GM19467 (cell line): ENCODE data around the gene JPH3.

Experiments
- ATAC-seq: cut with Tn5 transposase; IDR thresholded peaks from one replicate; pipeline ENCODE4 v1.9.1; 2021; ENCODE audit warnings: mild to moderate bottlenecking, moderate library complexity; ENCODE audit not compliant: unreplicated experiment

JPH3 gene

DNA sequence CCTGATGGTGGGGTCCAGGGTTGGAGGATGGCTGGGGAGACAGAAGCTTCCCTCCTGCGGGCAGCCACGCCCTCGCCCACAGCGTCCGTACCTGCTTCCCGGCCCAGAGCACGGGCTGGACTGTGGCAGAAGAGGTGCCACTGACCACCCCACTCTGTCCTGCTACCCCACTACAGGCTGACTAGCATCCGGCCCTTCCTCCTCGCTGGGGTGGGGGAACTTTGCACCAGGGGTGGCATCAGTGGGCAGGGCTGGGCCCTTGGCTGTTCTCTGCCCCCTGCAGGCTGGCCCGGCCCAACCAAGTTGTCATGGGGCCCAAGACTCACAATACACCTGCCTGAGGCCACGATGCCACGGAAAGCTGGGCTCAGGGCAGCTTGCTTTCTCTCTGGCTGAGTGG lies 90.4 kb downstream of the JPH3 start:
- ATAC-seq, result no peak

DNA sequence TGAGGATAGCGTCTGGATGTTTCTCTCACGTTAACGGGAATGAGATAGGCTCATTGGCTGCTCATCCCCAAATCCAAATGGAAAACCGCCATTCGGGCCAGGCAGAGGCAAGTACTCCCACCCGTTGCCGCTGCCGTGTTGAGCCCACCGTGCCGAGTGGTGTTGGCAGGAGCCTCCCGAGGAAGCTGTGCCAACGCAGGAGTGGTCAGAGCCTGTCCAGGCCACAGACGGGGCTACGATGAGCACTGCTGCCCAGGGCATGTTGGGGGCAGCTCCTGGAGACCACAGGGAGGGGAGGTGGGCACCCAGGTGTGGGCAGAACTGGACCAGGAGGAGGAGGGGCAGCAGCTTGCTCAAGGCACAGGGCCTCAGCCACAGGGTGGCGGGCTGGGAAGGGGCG lies 91.5 kb downstream of the JPH3 start:
- ATAC-seq, result no peak

GRCh38 chr16:87694441-87695125 lies 92.3 kb downstream of the JPH3 start:
- ATAC-seq, result no peak

DNA sequence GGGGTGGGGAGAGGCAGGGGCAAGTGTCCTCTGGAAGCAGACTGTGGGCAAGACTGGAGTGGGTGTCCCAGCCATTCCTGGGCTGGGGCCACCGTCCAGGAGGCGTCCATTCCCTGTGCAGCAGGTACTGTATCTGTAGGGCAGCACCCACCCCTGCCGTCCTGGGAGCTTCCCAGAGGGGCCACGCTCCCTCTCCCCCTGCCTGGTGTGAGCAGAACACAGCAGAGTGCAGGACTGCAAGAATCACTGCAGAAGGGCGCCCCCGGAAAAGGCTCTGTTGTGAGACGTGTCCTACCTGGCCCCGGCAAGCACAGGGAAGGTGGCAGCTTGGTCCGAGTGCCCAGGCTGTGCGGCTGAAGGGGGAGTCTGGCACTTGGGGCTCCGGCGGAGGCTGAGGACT lies 93.2 kb downstream of the JPH3 start:
- no peak for ATAC-seq

DNA sequence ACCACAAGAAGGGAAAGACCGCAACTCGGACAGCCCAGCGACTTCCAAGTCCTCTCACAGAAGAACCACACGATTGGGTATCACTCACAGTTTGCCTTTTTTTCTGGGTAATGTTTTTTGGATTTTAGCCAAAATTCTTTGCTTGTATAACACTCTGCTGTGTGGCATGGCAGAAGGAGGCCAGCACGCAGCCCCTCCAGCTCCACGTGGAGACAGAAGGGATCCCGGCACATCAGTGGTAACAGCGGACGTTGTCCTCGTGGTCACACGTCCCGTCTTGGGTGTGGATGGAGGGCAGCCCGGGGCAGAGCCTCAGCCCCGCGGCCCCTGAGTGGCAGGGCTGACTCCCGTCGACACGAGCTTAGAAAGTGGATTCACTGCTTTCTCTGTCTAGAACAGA lies 94.4 kb downstream of the JPH3 start:
- no peak for ATAC-seq

- no peak for ATAC-seq
These were observed 94.9 kb downstream of the JPH3 start for GRCh38 chr16:87697256-87697655.

DNA sequence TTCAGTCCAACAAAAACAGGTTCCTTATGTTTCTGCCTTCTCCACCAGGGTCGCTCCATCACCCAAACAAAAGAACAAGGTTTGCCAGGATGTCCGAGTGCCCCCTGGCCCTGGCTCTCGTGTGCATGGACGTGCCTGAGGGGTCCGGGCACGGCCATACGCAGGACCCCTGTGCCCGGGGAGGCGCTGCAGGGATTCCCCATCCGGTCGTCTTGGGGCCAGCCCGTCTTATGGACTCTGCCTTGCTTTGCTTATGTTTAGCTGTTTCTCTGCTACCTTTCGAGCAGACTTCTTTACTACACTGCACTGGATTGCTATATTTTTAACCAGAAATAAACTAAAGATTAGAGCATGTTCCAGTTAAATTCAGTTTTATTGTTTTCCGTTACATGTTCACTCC lies 95.5 kb downstream of the JPH3 start:
- no peak for ATAC-seq

DNA sequence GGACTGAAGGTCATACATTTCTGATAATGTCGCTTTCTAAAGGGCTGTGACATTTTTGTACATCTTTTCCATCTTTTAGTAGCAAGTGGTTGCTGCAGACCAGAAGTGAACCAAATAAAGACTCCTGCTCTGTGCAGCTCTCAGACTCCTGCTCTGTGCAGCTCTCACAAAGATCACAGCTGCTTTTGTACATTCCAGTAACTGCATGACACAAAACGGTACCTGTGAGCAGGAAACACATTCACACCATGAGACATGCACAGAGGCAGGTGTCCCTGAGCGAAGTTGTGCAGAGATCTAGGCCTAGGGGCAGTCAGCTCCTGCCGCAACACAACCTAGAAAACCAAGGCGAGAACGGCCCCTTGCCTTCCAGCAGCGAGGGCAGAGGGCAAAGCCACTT lies 95.9 kb downstream of the JPH3 start:
- ATAC-seq, result no peak

DNA sequence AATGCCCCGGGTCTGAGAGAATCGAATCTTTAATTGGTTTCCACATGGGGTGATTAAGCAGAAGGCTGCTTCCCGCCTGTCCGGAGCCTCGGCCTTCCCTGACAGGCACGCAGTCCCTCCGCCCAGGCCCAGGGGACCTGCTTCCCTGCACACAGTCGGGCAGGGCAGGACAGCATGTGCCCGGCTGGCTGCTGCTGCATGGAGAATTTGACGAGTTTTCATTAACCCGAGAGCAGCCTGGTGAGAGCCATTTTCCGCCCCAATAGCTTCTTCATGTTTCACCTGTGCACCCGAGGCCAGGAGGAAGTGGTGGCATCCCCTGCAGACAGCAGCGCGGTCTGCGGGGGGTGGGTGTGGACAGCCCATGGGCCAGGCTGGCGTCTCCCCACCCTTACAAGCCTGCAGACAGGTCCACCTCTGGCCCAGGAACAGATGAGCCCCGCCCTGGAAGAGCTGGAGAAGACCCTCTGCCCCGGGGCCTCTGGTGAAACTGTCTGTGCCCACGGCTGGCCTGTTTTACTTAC lies 96.4 kb downstream of the JPH3 start:
- no peak for ATAC-seq

DNA sequence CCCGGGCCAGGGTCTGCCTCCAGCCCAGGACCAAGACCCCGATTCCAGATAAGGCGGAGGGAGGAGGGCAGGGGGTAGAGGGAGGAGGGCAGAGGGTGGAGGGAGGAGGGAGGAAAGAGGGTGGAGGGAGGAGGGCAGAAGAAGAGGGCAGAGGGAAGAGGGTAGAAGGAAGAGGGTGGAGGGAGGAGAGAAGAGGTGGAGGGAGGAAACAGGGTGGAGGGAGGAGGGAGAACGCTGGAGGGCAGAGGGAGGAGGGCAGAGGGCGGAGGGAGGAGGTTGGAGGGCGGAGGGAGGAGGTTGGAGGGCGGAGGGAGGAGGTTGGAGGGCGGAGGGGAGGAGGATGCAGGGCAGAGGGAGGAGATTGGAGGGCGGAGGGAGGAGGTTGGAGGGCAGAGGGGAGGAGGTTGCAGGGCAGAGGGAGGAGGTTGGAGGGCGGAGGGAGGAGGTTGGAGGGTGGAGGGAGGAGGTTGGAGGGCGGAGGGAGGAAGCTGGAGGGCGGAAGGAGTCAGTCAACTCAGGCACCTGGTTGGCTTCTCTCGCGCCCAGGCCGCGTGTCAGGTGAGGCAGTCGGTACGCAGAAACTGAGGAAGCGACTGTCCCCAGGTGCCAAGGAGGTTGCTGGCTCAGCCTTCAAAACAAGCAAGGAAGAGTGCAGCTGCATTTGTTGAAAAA lies 98.2 kb downstream of the JPH3 start:
- ATAC-seq, result no peak

GRCh38 chr16:87701078-87701460 lies 98.8 kb downstream of the JPH3 start:
- no peak for ATAC-seq

GRCh38 chr16:87701505-87701921 lies 99.2 kb downstream of the JPH3 start:
- no peak for ATAC-seq

DNA sequence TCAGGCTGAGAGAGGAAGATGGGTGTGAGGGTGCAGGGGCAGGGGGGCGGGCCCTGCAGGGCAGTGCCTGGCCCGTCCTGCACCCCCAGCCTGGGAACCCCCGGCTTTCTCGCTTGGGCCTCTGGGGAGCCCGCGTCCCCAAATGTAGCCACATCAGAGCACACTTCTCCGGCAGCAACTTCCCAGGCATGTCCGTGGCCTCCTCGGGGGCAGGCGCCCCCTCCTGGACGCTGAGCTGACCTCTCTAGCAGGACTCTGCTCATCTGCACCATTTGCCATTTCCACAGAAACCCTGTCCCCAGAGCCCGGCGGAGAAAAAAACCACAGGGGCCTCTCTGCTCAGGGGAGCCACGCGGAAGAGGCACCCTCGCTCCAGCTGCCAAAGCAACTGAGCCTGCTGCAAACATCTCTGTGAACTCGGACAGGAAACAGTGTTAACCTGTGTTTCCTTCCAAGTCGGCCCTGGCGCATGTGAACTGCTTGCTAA lies 100.1 kb downstream of the JPH3 start:
- peak; percentile 45 for ATAC-seq

- ATAC-seq, result no peak
These were observed 100.8 kb downstream of the JPH3 start for GRCh38 chr16:87703071-87703470.

DNA sequence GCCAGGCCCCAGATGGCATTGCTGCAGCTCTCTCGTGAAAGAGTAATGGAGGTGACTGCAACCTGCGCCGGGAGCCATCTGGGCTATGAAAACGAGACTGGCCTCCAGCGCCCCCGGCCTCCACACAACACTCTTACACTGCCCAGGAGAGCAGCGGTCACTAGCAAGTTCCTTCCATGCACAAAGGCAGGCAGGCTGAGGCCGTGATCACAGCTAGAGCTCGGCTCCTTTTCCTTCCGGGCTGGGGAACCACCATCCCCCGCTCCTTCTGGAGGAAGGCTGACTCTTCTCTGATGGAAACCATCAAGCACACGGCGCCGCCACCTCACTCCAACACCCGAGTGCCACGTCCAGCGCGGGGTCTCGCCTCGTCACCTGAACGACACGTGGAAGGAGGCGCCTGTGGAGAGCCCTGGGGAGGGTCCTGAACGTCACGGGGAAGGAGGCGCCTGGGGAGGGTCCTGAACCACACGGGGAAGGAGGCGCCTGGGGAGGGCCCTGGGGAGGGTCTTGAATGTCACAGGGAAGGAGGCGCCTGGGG lies 101.6 kb downstream of the JPH3 start:
- ATAC-seq, result no peak

GRCh38 chr16:87704754-87705353 lies 102.5 kb downstream of the JPH3 start:
- no peak for ATAC-seq

- no peak for ATAC-seq
These were observed 103.5 kb downstream of the JPH3 start for GRCh38 chr16:87705771-87706277.

- ATAC-seq, result no peak
These were observed 104.1 kb downstream of the JPH3 start for GRCh38 chr16:87706278-87707000.

DNA sequence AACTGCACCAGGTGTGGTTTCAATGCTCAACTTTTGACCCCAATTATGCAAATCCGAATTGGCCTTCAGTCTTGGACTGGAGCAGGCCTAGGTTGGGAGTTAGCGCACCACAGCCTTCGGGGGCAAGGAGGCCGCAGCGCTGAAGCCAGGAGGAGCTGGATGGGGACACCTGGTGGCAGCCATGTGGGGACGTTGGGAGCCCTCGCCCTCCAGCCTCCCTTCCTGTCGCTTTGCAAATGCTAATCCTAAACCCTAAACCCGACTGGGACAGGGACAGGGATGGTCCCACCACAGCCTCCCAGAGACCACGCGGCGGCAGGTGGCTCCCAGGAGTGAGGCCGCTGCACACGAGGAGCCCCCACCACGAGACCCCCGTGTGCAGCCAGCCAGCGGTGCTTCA lies 104.8 kb downstream of the JPH3 start:
- no peak for ATAC-seq

- ATAC-seq, result no peak
These were observed 105.6 kb downstream of the JPH3 start for GRCh38 chr16:87707714-87708580.
